ENCODE measurements around the gene DDX51. TPM values are rescaled to one million over a fixed set of nuclear protein-coding genes. Genes with fewer than 3 reads are reported as not detected.

DDX51 gene, protein sequence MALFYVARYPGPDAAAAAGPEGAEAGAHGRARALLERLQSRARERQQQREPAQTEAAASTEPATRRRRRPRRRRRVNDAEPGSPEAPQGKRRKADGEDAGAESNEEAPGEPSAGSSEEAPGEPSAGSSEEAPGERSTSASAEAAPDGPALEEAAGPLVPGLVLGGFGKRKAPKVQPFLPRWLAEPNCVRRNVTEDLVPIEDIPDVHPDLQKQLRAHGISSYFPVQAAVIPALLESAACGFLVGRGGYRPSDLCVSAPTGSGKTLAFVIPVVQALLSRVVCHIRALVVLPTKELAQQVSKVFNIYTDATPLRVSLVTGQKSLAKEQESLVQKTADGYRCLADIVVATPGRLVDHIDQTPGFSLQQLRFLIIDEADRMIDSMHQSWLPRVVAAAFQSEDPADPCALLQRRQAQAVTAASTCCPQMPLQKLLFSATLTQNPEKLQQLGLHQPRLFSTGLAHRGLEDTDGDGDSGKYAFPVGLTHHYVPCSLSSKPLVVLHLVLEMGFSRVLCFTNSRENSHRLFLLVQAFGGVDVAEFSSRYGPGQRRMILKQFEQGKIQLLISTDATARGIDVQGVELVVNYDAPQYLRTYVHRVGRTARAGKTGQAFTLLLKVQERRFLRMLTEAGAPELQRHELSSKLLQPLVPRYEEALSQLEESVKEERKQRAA
- total RNA-seq (2021; fragmentation: NEBNext Ultra II Directional; extraction: Animal tissue kit (Norgen Biotek cat#: 25700)): 10 to 100 TPM; 13.8 to 18.3 (median 16.8) TPM
- long read RNA-seq, partial matches to known transcripts: 0 of 1 reads
- long read RNA-seq, other reads (novel, unspliced or antisense): 1 of 1 reads

DNA sequence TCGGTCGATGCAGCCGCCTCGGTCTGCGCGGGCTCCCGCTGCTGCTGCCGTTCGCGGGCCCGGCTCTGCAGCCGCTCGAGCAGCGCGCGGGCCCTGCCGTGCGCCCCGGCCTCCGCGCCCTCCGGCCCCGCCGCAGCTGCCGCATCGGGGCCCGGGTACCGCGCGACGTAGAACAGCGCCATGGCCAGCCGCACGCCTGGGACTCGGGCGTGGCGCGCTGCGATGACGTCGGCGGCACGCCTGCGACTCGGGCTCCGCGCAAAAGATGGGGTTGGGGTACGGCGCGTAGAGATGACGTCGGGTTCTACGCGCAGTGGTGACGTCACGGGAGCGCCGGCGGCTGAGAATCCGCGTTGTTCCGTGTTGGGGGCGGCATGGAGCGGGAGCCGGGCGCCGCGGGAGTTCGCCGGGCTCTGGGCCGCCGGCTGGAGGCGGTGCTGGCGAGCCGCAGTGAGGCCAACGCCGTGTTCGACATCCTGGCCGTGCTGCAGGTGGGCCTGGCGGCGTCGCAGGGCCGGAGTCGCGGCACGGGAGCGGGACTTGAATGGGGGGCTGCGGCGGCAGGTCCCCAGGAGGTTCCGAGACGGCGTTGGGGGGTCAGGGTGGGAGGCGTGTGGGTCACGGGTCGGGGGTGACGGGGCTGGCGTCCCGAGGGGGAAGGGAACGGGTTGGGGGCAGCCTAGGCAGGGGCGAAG lies at the start of gene DDX51, which contains the start of gene NOC4L:
DDX51 (minus strand) TSS at position 205 of the 695 bp plus-strand sequence; CDS start at position 182, 23 bp downstream.
NOC4L (plus strand) TSS at position 343 of the 695 bp plus-strand sequence; CDS start at position 375, 32 bp downstream.
- H3K36me3 Mint-ChIP-seq (ENCODE audit: low read depth): peaks cover 10% of the 10 kb centered on the region
- H3K9me3 Mint-ChIP-seq: no peaks in the 10 kb centered on the region
- peaks cover 30% of the 10 kb centered on the region for H3K4me1 Mint-ChIP-seq (ENCODE audit: low read depth)
- peak within 1 kb of the TSS; percentile 91 for H3K4me3 Mint-ChIP-seq
- DNase-seq: peak; percentile 90
- peaks cover 2% of the 10 kb centered on the region for H3K27me3 Mint-ChIP-seq (ENCODE audit: insufficient read depth)
- TF ChIP-seq, protein P1, sequence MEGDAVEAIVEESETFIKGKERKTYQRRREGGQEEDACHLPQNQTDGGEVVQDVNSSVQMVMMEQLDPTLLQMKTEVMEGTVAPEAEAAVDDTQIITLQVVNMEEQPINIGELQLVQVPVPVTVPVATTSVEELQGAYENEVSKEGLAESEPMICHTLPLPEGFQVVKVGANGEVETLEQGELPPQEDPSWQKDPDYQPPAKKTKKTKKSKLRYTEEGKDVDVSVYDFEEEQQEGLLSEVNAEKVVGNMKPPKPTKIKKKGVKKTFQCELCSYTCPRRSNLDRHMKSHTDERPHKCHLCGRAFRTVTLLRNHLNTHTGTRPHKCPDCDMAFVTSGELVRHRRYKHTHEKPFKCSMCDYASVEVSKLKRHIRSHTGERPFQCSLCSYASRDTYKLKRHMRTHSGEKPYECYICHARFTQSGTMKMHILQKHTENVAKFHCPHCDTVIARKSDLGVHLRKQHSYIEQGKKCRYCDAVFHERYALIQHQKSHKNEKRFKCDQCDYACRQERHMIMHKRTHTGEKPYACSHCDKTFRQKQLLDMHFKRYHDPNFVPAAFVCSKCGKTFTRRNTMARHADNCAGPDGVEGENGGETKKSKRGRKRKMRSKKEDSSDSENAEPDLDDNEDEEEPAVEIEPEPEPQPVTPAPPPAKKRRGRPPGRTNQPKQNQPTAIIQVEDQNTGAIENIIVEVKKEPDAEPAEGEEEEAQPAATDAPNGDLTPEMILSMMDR (IDR thresholded peaks at IDR 0.05): no peak
- H3K27ac Mint-ChIP-seq: peak within 1 kb of the TSS; percentile 72

DNA sequence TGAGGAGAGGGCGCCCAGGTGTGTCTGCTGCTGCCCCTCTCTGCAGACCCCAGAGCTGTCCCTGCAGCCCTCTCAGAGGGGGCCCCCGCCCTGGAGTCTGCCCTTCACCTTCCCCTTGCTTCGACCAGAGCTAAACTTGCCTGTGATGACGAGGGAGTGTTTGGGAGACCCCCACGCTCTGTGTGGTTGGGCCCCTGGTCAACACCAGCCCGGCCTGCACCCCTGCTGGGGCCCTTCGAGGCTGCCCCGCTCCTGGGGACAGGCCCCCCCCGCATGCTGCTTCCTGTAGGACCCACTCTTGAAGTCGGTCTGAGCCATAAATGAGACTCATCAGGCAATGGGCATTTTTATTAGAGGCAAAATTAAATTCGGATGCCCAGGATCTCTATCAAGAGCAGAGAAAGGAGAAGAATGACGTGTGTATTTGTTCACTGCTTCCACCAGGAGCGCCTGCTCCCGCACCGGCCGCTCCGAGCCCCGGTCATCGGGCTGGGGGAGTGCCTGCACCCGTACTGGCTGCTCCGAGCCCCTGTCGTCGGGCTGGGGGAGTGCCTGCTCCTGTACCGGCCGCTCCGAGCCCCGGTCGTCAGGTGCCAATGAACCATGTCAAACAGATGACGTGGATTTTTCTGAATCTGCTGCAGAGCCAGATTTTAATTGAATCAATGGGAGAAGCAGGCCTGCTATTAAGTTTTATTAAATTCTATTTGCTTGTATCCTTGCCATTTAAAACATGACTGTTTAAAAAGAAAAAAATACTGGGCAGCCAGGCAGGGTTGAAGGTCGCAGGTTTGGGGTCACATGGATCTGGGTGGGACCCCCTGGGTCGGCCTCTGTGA lies 47.8 kb upstream of the DDX51 start:
- peaks cover 2% of the 10 kb centered on the region for H3K27me3 Mint-ChIP-seq (ENCODE audit: insufficient read depth)
- peaks cover 7% of the 10 kb centered on the region for H3K4me1 Mint-ChIP-seq (ENCODE audit: low read depth)
- peaks cover 22% of the 10 kb centered on the region for H3K9me3 Mint-ChIP-seq

DNA sequence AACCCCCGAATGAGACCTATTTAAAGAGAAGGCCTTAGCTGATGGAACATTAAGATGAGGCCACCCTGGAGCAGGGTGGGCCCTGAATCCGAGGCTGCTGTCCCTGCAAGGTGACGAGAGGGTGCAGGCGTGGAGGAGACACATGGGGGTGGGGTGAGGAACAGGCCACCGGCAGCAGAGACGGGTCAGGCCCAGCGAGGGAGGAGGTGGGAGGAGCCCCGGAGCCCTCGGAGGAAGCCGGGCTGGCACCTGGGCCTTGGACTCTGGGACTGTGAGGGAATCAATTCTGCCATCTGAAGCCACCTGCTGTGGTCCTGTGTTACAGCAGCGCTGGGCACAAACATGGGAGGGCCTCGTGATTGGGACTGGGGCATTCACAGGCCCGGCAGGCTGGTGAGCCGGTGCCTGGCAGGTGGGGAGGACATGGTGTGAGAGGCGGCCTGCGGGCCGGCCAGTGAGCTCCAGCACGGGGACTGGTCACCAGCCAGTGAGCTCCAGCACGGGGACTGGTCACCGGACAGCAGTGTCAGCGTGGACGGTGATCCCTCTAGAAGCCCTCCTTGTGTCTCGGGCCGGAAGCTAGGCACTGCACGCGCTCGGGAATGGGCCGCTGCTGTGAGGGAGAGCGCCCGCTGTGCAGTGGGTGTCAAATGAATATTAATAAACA lies 46.8 kb upstream of the DDX51 start:
- H3K36me3 Mint-ChIP-seq (ENCODE audit: low read depth): peaks cover 12% of the 10 kb centered on the region
- peaks cover 2% of the 10 kb centered on the region for H3K27me3 Mint-ChIP-seq (ENCODE audit: insufficient read depth)
- DNase-seq: no peak
- H3K27ac Mint-ChIP-seq: no peak overlapping the region
- TF ChIP-seq, protein P1 (IDR thresholded peaks at IDR 0.05): no peak
- no peak overlapping the region; the same call in 1 of the 2 replicates for H3K4me3 Mint-ChIP-seq
- H3K9me3 Mint-ChIP-seq: peaks cover 22% of the 10 kb centered on the region
- peaks cover 7% of the 10 kb centered on the region for H3K4me1 Mint-ChIP-seq (ENCODE audit: low read depth)

More for the DNA sequence above, 47.8 kb upstream of the DDX51 start:
- Mint-ChIP-seq H3K27ac (no peak overlapping the region), H3K36me3 (ENCODE audit: low read depth) (peaks cover 12% of the 10 kb centered on the region), H3K4me3 (no peak overlapping the region)
- DNase-seq: no peak
- TF ChIP-seq, protein P1 (IDR thresholded peaks at IDR 0.05): no peak

DNA sequence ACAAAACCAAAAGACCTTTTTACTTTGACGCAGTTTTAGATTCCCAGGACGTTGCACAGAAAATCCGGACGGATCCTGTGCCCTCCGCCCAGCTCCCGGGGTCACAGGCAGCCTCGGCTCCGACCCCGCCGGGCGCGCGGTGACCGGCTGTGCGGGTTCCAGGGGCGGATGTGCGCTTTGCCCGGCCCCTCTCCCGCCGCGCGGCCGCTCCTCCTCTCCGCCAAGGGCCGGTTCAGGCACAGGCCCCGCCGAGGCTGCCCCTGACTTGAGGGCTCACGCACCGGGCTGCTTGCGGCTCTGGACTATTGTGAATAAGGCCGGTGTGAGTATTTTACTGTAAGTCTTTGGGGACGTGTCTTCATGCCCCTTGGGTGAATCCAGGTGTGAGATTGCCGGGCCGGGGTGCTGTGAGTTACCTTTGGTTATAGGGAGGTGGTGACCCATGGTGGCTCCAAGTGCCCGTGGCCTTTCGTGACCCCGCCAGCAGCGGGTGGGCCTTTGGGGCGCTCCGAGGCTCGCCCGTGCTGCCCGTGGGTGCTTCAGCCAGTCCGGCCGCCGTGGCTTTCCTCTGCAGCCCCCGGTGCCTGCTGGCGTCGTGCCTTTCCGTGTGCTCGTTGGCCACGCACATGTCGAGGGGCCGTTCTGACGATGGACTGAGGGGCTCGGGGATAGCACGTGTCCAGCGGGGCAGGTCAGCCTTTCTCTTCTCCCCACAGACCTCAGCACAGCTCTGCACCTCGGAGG lies 46.1 kb upstream of the DDX51 start:
- H3K36me3 Mint-ChIP-seq (ENCODE audit: low read depth): peaks cover 12% of the 10 kb centered on the region
- TF ChIP-seq, protein P1 (IDR thresholded peaks at IDR 0.05): no peak
- peaks cover 7% of the 10 kb centered on the region for H3K4me1 Mint-ChIP-seq (ENCODE audit: low read depth)
- peak overlapping the region; percentile 56; the same call in 1 of the 2 replicates for H3K27ac Mint-ChIP-seq
- H3K9me3 Mint-ChIP-seq: peaks cover 22% of the 10 kb centered on the region
- peaks cover 7% of the 10 kb centered on the region for H3K27me3 Mint-ChIP-seq (ENCODE audit: insufficient read depth)
- no peak for DNase-seq
- peak overlapping the region; percentile 95 for H3K4me3 Mint-ChIP-seq

Data from HFFc6 (cell line).